Measurements from ENCODE around the gene DYNLT3.

Gene DYNLT3

DNA sequence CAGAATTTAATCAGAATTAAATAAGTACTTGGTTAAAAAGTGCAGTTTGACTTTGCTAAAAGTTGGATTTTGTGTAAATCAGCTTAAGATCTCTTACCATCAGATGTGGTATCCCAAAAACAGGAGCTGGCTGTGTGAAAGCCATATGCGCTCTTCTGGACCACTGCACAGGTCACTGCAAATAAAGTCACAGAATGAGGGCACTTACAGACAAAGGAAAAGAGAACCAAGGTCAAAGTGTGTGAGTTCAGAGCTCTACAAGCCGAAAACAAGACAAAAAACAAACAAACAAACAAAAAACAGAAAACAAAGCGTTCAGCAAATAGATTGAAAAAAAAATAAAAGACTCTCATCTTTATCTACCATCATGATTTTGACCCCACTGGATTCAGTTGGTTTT, 6.4 kb downstream of the DYNLT3 start:
- no peak for DNase-seq (ENCODE audit: low spot score)

DNA sequence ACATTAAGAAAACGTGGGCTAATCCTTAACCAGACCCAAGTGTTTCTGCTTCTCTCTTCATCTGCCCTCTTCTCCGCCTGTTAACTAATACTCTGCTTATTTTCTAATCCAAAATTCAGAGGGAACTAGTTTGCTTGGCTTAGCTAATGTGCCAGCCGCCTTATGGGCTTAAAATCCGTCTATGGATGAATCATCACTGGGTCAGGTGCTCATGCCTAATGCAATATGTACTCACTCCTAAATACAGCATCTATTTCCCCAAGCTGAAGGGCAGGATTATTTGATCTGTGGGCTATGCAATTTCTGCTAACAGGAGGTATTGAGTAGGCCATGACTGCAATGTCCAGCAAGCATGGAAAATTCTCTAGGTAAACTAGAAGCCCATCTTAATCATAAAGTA, 12.4 kb downstream of the DYNLT3 start:
- no peak for DNase-seq (ENCODE audit: low spot score)

DNA sequence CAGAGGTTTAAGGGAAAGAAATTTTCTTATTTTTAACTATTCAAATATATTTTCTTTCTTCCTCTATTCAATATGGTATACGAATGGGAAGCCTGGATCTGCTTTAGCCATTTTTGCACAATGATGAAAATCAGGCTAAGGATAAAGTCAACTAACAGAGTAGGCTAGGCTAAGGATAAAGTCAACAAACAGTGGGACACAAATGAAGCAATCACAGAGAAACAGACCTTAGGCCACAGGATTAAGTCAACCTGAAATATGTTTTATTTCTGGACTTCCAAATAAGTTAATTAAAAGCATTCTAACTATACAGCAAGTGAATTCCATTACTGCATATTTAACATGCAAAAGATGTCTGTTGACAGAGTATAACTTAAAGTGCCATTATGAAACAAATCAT, 17.0 kb downstream of the DYNLT3 start:
- DNase-seq (ENCODE audit: low spot score): no peak

DNA sequence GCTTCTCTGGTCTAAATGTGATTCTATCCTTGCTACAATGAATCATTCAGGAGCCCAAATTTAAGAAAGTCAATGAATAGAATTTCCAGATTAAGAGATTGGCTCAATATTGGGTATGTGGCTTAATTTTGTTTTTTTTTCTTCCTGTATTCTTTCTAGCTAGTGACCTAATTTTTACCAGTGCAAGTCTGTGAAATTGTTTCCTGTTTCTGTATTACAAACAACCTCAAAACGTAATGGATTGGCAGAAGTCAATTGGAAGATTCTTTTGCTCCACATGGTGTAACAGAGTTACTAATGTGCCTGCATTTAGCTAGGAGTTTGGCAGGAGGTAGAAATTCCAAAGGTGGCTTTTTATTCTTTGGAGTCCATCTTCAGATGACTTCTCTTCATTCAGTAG, 17.6 kb downstream of the DYNLT3 start:
- no peak for DNase-seq (ENCODE audit: low spot score)

DNA sequence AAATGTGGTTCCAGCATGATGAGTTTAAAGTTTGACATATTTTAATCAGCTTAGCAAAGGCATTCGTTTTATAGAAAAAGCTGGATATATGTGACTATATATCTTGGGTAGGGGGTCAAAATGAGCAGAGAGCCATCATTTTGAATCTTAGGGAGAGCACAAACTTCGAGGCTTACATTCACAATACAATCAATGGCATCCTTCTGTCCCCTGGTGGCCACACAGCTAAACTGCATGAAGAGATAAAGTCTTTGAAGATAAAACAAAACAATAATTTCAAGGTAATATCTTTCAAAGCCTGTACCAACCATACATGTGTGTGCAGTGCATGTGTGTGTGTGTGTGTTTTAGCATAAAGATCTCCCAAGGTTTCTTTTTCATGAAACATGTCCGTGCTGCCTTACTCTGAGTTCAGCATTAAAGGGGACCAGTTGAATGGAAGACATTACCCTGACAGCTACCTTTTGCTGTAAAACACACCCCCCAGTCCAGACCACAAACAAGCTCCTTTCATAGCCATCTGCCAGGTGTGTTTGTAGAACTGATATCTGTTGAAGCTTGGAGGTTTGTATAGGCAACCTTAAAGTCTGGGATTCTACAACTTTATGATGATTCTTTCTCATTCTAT, 22.0 kb downstream of the DYNLT3 start:
- DNase-seq (ENCODE audit: low spot score): peak; percentile 55

DNA sequence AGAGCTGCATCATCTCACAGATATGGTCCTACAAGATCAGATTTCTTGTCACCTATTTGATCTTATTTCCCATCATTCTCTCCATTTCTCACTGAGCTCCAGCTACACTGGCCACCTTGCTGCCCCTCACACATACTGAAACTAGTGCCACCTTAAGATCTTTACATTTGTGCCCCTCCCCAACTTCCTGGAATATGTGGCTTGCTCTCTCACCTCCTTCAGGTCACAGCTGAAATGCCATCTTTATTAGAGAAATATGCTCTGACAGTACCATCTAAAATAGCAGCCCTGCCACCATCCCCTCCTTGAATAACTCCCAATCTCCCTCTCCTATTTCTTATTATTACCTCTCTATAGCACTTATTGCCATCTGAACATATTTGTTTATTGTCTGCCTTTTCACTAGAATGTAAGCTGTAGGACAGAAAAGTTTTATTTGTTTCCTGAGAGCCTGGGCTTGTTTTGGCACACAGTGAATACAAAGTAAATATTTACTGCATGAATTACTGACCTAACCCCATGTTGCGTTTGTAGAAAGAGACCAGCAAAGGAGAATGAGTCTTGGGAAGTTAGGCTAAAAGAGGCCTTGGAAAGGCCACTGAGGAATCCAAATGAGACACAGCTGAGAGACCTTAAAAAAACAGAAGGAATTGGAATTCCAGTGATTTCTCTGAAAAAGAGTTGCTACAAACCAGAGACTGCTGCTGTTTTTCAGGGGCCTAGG, 22.7 kb downstream of the DYNLT3 start:
- no peak for DNase-seq (ENCODE audit: low spot score)

DNA sequence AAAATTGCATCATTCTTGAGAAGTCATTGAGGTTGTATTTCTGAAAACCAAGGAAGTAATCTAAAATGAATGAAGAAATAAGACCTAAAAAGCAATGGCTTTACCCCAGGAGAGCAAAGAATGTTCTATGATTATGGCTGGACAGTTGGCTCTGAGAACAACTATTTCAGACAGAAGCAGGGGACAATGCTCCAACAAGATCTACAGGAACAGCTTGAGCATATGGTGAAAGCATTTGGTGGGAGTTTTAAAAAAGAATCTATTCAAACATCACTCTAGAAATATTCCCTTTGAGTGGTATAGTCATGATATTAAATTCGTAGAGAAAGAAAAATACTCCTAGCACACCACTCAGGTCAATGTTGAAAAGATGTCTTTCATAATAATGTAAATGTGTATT, 26.7 kb downstream of the DYNLT3 start:
- DNase-seq (ENCODE audit: low spot score): no peak

DNA sequence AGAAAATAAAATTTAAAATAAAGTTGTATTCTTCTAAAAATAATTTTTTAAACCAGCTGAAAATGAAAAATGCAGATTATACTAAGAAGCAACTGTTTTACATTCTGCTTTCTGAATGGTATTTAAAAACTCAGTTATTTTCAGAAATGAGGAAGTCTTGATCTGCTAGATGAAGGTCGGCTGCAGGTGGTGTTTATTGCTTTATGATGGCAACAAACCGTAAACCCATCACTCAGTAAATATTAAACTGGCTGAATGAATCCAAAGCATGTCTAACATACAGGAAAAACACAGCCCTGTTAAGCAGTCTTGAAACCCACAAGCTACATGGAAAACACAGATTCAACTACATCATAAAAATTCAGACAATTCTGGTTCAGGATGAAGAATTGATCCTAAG, 29.3 kb downstream of the DYNLT3 start:
- DNase-seq (ENCODE audit: low spot score): no peak

DNA sequence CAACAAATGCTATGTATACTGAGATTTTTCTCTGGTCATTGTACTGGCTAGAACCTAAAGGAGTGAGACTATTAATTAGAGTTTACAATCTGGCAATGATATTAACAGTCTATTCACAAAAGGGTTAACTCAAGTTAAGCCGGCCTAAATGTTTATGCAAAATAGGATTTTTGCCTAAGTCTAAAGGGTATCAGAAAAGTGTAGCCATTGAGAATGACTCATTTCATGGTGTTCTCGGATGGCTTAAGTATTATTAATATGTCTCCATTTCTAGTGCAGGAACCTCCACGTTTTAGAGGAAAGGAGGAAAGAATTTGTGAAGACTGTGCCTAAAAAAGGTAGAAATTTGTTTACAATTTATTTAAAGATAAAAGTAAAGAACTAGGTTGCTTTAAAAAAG, 29.8 kb downstream of the DYNLT3 start:
- DNase-seq (ENCODE audit: low spot score): no peak

DNA sequence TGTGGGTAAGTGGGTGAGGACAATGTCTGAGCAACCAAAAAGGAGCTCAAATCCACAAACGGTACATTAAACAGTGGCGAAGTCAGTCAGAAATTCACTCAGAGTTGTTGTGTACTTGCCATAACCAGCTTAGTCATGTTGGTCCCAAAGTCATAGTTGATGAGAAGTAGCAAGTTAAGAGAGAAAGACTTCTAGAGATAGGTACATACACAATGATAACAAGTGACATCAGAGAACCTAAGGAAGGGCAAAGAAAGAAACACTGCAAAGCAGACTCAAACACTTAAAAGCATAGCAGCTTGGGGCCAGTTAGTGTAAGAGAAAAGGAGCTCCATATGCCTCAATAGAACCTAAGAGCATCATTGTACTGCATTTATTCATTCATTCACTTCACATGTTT, 30.2 kb downstream of the DYNLT3 start:
- DNase-seq (ENCODE audit: low spot score): no peak

DNA sequence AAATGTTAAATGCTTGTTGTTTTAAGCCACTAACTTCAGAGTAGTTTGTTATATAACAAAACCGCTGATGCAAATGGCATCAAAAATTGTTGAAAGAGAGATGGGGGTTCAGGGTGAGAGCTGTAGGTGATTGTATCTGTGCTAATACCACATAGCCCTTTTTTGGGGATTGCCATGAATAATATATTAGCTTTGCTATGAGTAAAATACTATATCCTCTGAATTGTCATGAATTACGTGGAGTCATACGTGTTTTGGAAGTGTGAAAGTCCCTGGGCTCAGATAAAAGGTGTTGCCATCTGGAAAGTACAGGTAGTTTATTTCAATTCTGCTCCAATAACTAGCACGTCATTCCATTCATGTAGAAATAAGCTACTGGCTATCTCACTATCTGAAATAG, 30.6 kb downstream of the DYNLT3 start:
- no peak for DNase-seq (ENCODE audit: low spot score)

DNA sequence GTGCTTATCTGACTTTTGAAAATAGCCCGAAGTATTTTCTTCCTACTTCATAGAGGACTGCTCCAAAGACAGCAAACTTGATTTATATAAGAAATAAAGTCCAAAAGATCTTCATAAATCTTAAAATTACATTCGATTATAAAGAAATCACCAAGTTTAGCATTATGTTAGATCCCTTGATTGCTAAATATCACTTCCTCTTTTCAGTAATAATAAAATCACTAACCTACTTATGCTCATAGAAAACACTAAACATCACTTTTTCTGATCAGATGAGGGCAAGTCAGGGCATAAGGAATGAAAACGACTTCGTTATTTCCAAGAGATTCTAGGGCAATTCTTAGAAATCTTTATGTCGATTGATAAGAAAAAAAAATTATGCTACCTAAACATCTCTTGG, 32.0 kb downstream of the DYNLT3 start:
- no peak for DNase-seq (ENCODE audit: low spot score)

DNA sequence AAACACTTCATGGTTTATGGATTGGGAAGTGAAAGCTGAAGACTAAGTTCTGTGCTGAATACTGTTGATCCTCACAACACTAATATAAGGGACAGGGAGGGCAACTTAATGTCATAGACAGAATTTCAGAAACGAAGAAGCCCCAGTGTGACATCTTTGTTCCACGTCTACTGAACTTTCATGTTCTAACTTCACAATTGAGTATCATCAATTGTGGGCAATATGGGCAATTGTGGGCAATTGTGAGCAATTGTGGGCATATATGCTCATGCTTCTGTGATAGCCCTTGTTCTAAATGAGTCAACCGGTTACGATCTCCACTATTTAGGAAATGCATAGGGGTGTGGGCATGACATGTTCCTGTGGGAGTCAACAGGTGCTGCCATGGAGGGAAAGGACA, 33.8 kb downstream of the DYNLT3 start:
- no peak for DNase-seq (ENCODE audit: low spot score)

DNA sequence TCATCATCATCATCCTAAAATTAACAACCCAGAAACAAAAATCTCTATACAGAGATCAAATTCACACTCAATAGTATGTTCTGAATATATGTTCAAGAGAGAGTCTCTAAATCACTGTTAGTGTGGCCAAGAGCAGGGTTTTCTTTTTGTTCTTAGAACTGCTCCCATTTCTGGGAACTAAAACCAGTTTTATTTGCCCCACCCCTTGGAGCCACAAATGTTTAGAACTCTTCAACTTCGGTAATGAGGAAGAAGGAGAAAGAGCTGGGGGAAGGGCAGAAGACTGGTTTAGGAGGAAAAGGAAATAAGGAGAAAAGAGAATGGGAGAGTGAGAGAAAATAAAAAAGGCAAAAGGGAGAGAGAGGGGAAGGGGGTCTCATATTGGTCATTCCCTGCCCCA, 35.3 kb downstream of the DYNLT3 start:
- no peak for DNase-seq (ENCODE audit: low spot score)

DNA sequence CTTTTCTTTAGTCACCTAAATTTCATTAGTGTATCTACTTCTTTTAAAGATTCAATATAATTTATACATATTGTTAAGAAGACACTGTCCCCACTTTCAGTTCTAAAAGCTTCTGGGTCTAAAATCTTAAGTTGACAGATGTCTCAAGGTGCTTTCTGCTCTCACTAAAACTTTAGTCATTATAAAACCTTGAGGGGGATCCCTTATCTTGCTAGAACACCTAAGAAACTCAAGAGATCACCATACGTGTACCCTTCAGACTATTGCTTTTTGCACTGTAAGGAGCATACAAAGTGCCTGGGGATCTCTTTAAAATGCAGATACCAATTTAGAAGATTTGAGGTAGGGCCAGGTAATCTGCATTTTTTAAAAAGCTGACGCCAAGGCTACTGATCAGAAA, 37.4 kb downstream of the DYNLT3 start:
- no peak for DNase-seq (ENCODE audit: low spot score)

DNA sequence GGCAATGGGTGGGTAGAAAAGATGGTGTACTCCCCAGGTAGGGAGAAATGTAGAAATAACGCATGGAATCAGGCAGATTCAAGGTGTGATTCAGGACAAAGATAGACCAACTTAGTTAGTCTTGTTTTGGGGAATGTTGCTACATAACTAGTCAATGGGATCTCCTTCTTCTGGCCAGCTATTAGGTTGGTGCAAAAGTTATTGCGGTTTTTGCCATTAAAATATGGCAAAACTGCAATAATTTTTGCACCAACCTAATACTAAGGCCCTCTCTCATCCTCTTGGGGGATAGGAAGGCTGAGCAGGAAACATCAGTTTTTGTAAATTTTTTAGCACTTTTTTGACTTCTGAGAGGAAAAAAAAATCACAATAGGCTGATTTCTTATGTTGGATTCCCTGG, 44.3 kb downstream of the DYNLT3 start:
- DNase-seq (ENCODE audit: low spot score): no peak

DNA sequence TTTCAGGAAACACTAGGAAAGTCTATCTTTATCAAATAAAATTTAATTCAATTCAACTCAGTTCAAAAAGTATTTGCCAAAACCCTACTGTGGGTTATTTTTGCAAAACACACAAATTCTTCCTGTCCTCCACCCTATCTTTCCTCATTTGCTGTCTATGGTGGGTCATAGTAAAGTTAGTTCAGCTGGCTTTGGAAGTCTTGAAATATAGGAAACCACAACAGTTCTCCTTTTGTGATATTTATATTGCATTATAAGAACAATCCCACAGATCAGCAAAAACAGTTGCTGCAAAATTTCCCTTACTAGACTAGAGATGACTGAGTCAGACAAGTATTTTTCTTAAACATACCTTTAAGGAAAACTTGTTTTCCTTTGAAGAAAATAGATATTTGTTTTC, 45.3 kb downstream of the DYNLT3 start:
- DNase-seq (ENCODE audit: low spot score): no peak

DNA sequence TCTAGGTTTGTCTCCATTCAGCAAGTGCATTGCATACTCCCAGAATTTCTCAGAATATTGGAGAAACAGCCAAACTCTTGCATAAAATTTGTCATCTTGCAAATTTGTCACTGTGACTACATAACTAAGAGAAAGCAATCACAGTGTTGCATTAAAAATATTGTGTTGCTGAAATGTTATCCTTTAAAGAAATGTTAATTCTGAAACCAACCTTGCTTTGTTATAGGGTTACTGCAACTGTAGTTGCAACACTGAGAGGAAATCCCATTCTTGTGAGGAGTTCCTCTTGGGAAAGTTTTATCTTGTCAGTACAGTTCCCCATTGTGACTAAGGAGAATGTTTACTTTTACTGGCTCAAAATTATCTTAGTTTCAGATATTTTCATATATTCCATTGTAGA, 46.7 kb downstream of the DYNLT3 start:
- no peak for DNase-seq (ENCODE audit: low spot score)

DNA sequence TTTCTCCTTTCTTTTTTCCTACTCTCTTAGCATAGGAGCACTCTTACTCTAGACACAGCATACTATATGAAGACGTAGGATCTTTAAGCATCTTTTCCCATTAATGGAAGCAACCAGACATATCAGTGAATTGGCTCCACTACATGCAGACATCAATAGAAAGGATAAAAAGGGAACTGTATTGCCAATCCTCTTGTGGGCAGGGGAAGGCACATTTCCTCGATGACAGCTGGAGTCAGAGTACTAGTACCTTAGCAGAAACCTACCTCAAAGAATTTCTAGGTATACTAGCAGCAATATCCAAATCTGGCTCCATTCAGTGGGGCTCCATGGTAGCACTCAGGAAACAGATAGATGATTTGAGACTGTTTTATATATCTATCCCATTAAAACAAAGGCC, 47.4 kb downstream of the DYNLT3 start:
- DNase-seq (ENCODE audit: low spot score): no peak

DNA sequence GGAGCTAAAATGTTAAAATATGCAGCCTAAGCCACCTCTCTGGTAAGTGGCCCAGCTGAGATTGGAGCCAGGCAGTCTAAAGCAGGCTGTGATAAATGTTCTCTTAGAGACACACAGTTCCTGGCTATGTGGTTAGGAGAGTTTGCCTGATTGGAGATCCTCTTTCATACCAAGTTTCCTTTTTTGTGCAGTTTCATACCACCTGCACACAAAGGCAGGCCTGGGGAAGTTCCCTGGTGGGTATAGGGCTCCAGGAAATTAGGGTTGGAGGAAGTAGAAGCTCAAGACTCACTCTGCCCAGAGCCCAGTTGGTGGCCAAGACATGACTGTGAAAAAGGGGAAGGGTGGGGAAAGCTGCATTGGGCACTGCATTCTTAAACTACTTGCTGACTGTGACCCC, 50.6 kb downstream of the DYNLT3 start:
- no peak for DNase-seq (ENCODE audit: low spot score)

DNA sequence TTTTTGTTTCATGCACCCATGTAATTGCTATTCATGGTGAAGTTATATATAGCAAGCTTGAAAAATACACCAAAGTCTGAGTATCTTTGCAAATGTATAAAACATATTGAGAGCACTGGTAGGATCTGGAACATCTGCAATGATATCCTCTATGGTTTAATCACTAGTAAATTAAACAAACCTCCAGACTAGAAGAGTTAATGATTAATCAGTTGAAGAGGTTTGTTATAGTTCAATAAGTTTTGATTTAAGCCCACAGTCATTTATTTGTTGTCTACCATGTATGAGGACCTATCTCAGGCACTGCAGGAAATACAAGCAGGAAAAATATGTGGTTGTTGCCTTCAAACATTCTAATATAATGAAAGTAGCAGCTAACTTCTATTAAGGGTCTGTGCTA, 51.1 kb downstream of the DYNLT3 start:
- DNase-seq (ENCODE audit: low spot score): no peak

Measured in AG08395 (cell line).